Retinal pigment epithelial cell (primary cell): Measurements from ENCODE around the gene PDE2A.

ENCODE experiments used
- DNase-seq: peaks from one replicate; pipeline ENCODE4 v3.0.0-alpha.2; 2010; ENCODE audit warnings: low read depth
- H3K4me3 ChIP-seq: 2 replicates; pipeline ENCODE4 v1.5.1; 2011; ENCODE audit warnings: mild to moderate bottlenecking, low read length, control low read depth, moderate library complexity
- CTCF ChIP-seq: conservative IDR thresholded peaks from 2 replicates; pipeline ENCODE4 v1.5.1; 2011; ENCODE audit warnings: low read depth, low read length, control low read depth, inconsistent platforms

PDE2A gene

GRCh38 chr11:72661486-72661885 lies 12.7 kb downstream of the PDE2A start:
- no peak for DNase-seq
- TF ChIP-seq CTCF, result no peak

GRCh38 chr11:72658989-72659640 lies 15.1 kb downstream of the PDE2A start:
- H3K4me3 ChIP-seq, result no peak overlapping the region
- no peak for TF ChIP-seq CTCF
- no peak for DNase-seq

More at GRCh38 chr11:72661486-72661885, 12.7 kb downstream of the PDE2A start:
- H3K4me3 ChIP-seq, result no peak overlapping the region

- no peak overlapping the region for H3K4me3 ChIP-seq
- no peak for DNase-seq
- TF ChIP-seq CTCF, result no peak
Observed at GRCh38 chr11:72657411-72658100, 16.7 kb downstream of the PDE2A start.

GRCh38 chr11:72655896-72656464 lies 18.2 kb downstream of the PDE2A start:
- TF ChIP-seq CTCF, result no peak
- no peak overlapping the region for H3K4me3 ChIP-seq
- no peak for DNase-seq

GRCh38 chr11:72655014-72655413 lies 19.2 kb downstream of the PDE2A start:
- TF ChIP-seq CTCF, result no peak

GRCh38 chr11:72653649-72654048 lies 20.6 kb downstream of the PDE2A start:
- TF ChIP-seq CTCF, result no peak
- no peak for DNase-seq
- no peak overlapping the region for H3K4me3 ChIP-seq

More at GRCh38 chr11:72655014-72655413, 19.2 kb downstream of the PDE2A start:
- H3K4me3 ChIP-seq, result no peak overlapping the region
- DNase-seq, result no peak
